HEK293T (cell line): ENCODE data around the gene COL23A1.

Source experiments
- ARNT ChIP-seq: fragments of 450-650 bp; IDR thresholded peaks from 2 replicates; pipeline ENCODE4 v1.6.1; 2017; ENCODE audit warnings: mild to moderate bottlenecking
- BHLHE40 ChIP-seq: fragments of 450-650 bp; IDR thresholded peaks from 2 replicates; pipeline ENCODE4 v1.6.1; 2016; ENCODE audit warnings: mild to moderate bottlenecking, moderate library complexity, borderline replicate concordance
- CTBP1 ChIP-seq: fragments of 450-650 bp; IDR thresholded peaks from 2 replicates; pipeline ENCODE4 v1.6.1; 2016; ENCODE audit warnings: borderline replicate concordance
- ELF4 ChIP-seq: fragments of 450-650 bp; IDR thresholded peaks from 2 replicates; pipeline ENCODE4 v1.6.1; 2017; ENCODE audit warnings: antibody characterized with exemption
- FOXA1 ChIP-seq: fragments of 450-650 bp; IDR thresholded peaks from 2 replicates; pipeline ENCODE4 v1.6.1; 2016; ENCODE audit warnings: mild to moderate bottlenecking
- FOXK2 ChIP-seq: fragments of 450-650 bp; IDR thresholded peaks from 2 replicates; pipeline ENCODE4 v1.6.1; 2016; ENCODE audit warnings: mild to moderate bottlenecking
- FOXM1 ChIP-seq: fragments of 450-650 bp; IDR thresholded peaks from 2 replicates; pipeline ENCODE4 v1.6.1; 2017; ENCODE audit warnings: mild to moderate bottlenecking, borderline replicate concordance
- HDGF ChIP-seq: fragments of 450-650 bp; IDR thresholded peaks from 2 replicates; pipeline ENCODE4 v1.6.1; 2017; ENCODE audit warnings: antibody characterized with exemption, borderline replicate concordance
- LEF1 ChIP-seq: fragments of 450-650 bp; IDR thresholded peaks from 2 replicates; pipeline ENCODE4 v1.6.1; 2017; ENCODE audit warnings: mild to moderate bottlenecking, borderline replicate concordance
- SP1 ChIP-seq: fragments of 450-650 bp; IDR thresholded peaks from 2 replicates; pipeline ENCODE4 v1.6.1; 2017
- SUZ12 ChIP-seq: fragments of 450-650 bp; IDR thresholded peaks from 2 replicates; pipeline ENCODE4 v1.6.1; 2016; ENCODE audit warnings: mild to moderate bottlenecking
- TARDBP ChIP-seq: fragments of 450-650 bp; IDR thresholded peaks from 2 replicates; pipeline ENCODE4 v1.6.1; 2016
- ZNF384 ChIP-seq: fragments of 450-650 bp; IDR thresholded peaks from 2 replicates; pipeline ENCODE4 v1.6.1; 2016
- TF ChIP-seq, protein P1 (sequence below): fragments of 450-650 bp; IDR thresholded peaks from 2 replicates; pipeline ENCODE4 v1.6.1; 2016

GRCh38 chr5:178291161-178291561, 299.0 kb downstream of the COL23A1 start:
- TF ChIP-seq SP1 (no peak), ZNF384 (no peak), BHLHE40 (no peak), FOXM1 (no peak), TARDBP (no peak), FOXK2 (no peak), LEF1 (no peak), ARNT (no peak), ELF4 (no peak), SUZ12 (no peak), HDGF (no peak), FOXA1 (no peak), CTBP1 (no peak)
- TF ChIP-seq, protein P1, sequence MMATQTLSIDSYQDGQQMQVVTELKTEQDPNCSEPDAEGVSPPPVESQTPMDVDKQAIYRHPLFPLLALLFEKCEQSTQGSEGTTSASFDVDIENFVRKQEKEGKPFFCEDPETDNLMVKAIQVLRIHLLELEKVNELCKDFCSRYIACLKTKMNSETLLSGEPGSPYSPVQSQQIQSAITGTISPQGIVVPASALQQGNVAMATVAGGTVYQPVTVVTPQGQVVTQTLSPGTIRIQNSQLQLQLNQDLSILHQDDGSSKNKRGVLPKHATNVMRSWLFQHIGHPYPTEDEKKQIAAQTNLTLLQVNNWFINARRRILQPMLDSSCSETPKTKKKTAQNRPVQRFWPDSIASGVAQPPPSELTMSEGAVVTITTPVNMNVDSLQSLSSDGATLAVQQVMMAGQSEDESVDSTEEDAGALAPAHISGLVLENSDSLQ: no peak
